Keratinocyte (primary cell): ENCODE measurements around the gene MGAT5. TPM values are rescaled to one million over a fixed set of nuclear protein-coding genes. Genes with fewer than 3 reads are reported as not detected.
A peak's percentile ranks its signal among the peaks of the same experiment; 100 is the strongest.

Experiments
- DNase-seq: peaks from one replicate; pipeline ENCODE4 v3.0.0-alpha.2; 2011; ENCODE audit warnings: low read depth, missing footprints, low spot score
- FAIRE-seq: peaks from 2 replicates; lab custom pipeline; 2011; peaks lifted over from hg19 to GRCh38; lab: Jason Lieb, UNC
- H2AFZ ChIP-seq: 2 replicates; pipeline ENCODE4 v1.6.0; 2012; ENCODE audit warnings: low read length, control low read depth, inconsistent platforms; ENCODE audit not compliant: control insufficient read depth
- H3K27ac ChIP-seq: 2 replicates; pipeline ENCODE4 v1.5.1; 2011; ENCODE audit warnings: low read length; ENCODE audit not compliant: control insufficient read depth, insufficient read depth
- H3K27me3 ChIP-seq: 3 replicates; pipeline ENCODE4 v1.6.0; 2011; ENCODE audit warnings: low read length; ENCODE audit not compliant: control insufficient read depth, insufficient read depth; ENCODE audit errors: extremely low read depth
- H3K36me3 ChIP-seq, 2 experiments: 2 replicates in 1 of 2; 3 replicates in 1 of 2; pipeline ENCODE4 v1.5.1; 2011; ENCODE audit warnings: low read length in 2 of 2, mild to moderate bottlenecking in 1 of 2; ENCODE audit not compliant: control insufficient read depth in 2 of 2, insufficient read depth in 2 of 2; ENCODE audit errors: extremely low read depth in 1 of 2
- H3K4me1 ChIP-seq: 3 replicates; pipeline ENCODE4 v1.5.1; 2011; ENCODE audit warnings: low read length; ENCODE audit not compliant: control insufficient read depth, insufficient read depth; ENCODE audit errors: extremely low read depth
- H3K4me2 ChIP-seq: 3 replicates; pipeline ENCODE4 v1.6.0; 2011; ENCODE audit warnings: low read depth, low read length; ENCODE audit not compliant: control insufficient read depth, insufficient read depth; ENCODE audit errors: extremely low read depth
- H3K4me3 ChIP-seq, 3 experiments: fragments of 200-600 bp in 1 of 3; sonication (generic) in 1 of 3; 2 replicates in 2 of 3; 3 replicates in 1 of 3; pipeline ENCODE4 v1.5.1; 2011 to 2016; ENCODE audit warnings: low read length in 3 of 3, mild to moderate bottlenecking in 3 of 3, control low read depth in 2 of 3, inconsistent platforms in 1 of 3, low read depth in 1 of 3, mixed read lengths in 1 of 3, mixed run types in 1 of 3, moderate library complexity in 1 of 3; ENCODE audit not compliant: control insufficient read depth in 2 of 3, insufficient read depth in 2 of 3; ENCODE audit errors: extremely low read depth in 1 of 3
- H3K79me2 ChIP-seq: 2 replicates; pipeline ENCODE4 v1.6.0; 2012; ENCODE audit warnings: low read length; ENCODE audit not compliant: control insufficient read depth, insufficient read depth
- H3K9ac ChIP-seq: 3 replicates; pipeline ENCODE4 v1.6.0; 2011; ENCODE audit warnings: low read length; ENCODE audit not compliant: control insufficient read depth, insufficient read depth; ENCODE audit errors: extremely low read depth
- H3K9me1 ChIP-seq: 3 replicates; pipeline ENCODE4 v1.6.0; 2011; ENCODE audit warnings: low read length; ENCODE audit not compliant: control insufficient read depth, insufficient read depth; ENCODE audit errors: extremely low read depth
- H3K9me3 ChIP-seq: 2 replicates; pipeline ENCODE4 v1.5.1; 2012; ENCODE audit warnings: low read depth, low read length; ENCODE audit not compliant: control insufficient read depth
- H4K20me1 ChIP-seq: 3 replicates; pipeline ENCODE4 v1.6.0; 2011; ENCODE audit warnings: low read length; ENCODE audit not compliant: control insufficient read depth, insufficient read depth; ENCODE audit errors: extremely low read depth
- CTCF ChIP-seq, 3 experiments: IDR thresholded peaks in 1 of 3; conservative IDR thresholded peaks in 1 of 3; optimal IDR thresholded peaks in 1 of 3; 2 replicates in 2 of 3; 3 replicates in 1 of 3; pipeline versions ENCODE3 to v1.5.1; 2011; ENCODE audit warnings: low read length in 3 of 3, mild to moderate bottlenecking in 3 of 3, moderate library complexity in 2 of 3, control low read depth in 1 of 3, inconsistent platforms in 1 of 3; ENCODE audit not compliant: insufficient read depth in 2 of 3; ENCODE audit errors: extremely low read depth in 1 of 3
- EZH2 ChIP-seq: IDR thresholded peaks from one replicate; pipeline ENCODE4 v1.6.1; 2012; ENCODE audit warnings: inconsistent platforms, mild to moderate bottlenecking, low read length, moderate library complexity
- dilution Hi-C: fragments of 300-500 bp; cut with MboI; formaldehyde crosslinking; loops from one replicate; pipeline ENCODE4 v1.7.0; 2020; ENCODE audit warnings: low sequenced_read_pairs; ENCODE audit not compliant: extremely low pct_ligation_motif_present
- polyA plus RNA-seq, 5 experiments: library from polyadenylated mRNA; depleted of rRNA in 3 of 5; stranded (reverse) in 3 of 5; stranded (forward) in 1 of 5; unstranded in 1 of 5; fragments of >200 nt; gene quantifications; 1 replicate in 1 of 5; 2 replicates in 3 of 5; 3 replicates in 1 of 5; pipeline versions ENCODE4 v1.2.1 to v1.2.3, GENCODE V29; 2011 to 2012; ENCODE audit warnings: missing spikeins in 2 of 5, low read depth in 1 of 5, low replicate concordance in 1 of 5

The MGAT5 gene
- polyA plus RNA-seq, 1 donor (not counting 4 experiments of a cell fraction or from before 2014, with no cell fraction given): 23.0 TPM

DNA sequence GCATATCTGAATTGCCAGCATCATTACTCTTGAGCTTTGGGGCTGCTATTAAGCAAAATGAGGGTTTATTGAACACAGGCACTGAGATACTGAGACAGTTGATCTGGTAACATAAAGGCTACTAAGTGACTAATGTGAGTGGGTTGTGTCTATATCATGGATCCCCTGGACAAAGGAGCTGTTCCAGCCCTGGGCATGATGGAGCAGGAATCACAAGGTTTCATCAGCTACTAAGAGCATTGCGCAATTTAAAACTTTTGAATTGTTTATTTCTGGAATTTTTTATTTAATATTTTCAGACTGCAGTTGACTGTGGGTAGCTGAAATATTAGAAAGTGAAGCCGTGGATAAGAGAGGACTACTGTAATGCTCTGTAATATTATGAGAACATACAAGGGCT lies 73.5 kb downstream of the MGAT5 start:
- H3K9me1 ChIP-seq: no peaks in the 10 kb centered on the region
- no peak for TF ChIP-seq EZH2
- TF ChIP-seq CTCF (optimal IDR thresholded peaks at IDR 0.05 in 1 of 3, IDR thresholded peaks at IDR 0.05 in 1 of 3, conservative IDR thresholded peaks at IDR 0.05 in 1 of 3; ENCODE audit: extremely low read depth in 1 of 3, insufficient read depth in 2 of 3, low read length in 3 of 3): no peak
- no peaks in the 10 kb centered on the region for H3K4me1 ChIP-seq

GRCh38 chr2:134331081-134331480 lies 77.2 kb downstream of the MGAT5 start:
- no peak for TF ChIP-seq CTCF (optimal IDR thresholded peaks at IDR 0.05 in 1 of 3, IDR thresholded peaks at IDR 0.05 in 1 of 3, conservative IDR thresholded peaks at IDR 0.05 in 1 of 3; ENCODE audit: extremely low read depth in 1 of 3, insufficient read depth in 2 of 3, low read length in 3 of 3)
- no peak for TF ChIP-seq EZH2
- DNase-seq (no peak), FAIRE-seq (no peak)
- dilution Hi-C loops: no loop called here
- no peaks in the 10 kb centered on the region for H3K9me1 ChIP-seq
- no peak overlapping the region for H3K4me2 ChIP-seq
- H3K4me1 ChIP-seq: no peaks in the 10 kb centered on the region
- peaks cover 3% of the 10 kb centered on the region for H3K9me3 ChIP-seq
- no peaks in the 10 kb centered on the region for H3K36me3 ChIP-seq
- no peaks in the 10 kb centered on the region for H4K20me1 ChIP-seq
- H3K27me3 ChIP-seq: no peaks in the 10 kb centered on the region
- H3K27ac ChIP-seq: no peak overlapping the region
- no peak overlapping the region for H3K4me3 ChIP-seq
- no peak overlapping the region for H2AFZ ChIP-seq
- H3K79me2 ChIP-seq: no peaks in the 10 kb centered on the region
- no peak overlapping the region for H3K9ac ChIP-seq

More for the DNA sequence above, 73.5 kb downstream of the MGAT5 start:
- H3K27ac ChIP-seq: no peak overlapping the region
- H3K4me3 ChIP-seq: no peak overlapping the region
- no peaks in the 10 kb centered on the region for H4K20me1 ChIP-seq
- H3K4me2 ChIP-seq: no peak overlapping the region
- no peaks in the 10 kb centered on the region for H3K36me3 ChIP-seq
- H3K79me2 ChIP-seq: no peaks in the 10 kb centered on the region
- dilution Hi-C loops: no loop called here
- H3K9ac ChIP-seq: no peak overlapping the region
- FAIRE-seq (no peak), DNase-seq (peak; percentile 17)
- no peaks in the 10 kb centered on the region for H3K27me3 ChIP-seq
- no peak overlapping the region for H2AFZ ChIP-seq
- H3K9me3 ChIP-seq: peaks cover 3% of the 10 kb centered on the region
